HepG2 (cell line): ENCODE results near the gene JPH2. TPM values are rescaled to one million over a fixed set of nuclear protein-coding genes. Genes with fewer than 3 reads are reported as not detected.

Experiments used
- ATAC-seq: fragments of 200-7000 bp; cut with Tn5 transposase; 3 replicates; pipeline ENCODE4 v1.9.1; 2020; ENCODE audit warnings: mild to moderate bottlenecking, moderate library complexity
- BruUV-seq: library from RNA; stranded (reverse); fragments of 400-500 nt; replicated peaks from 2 replicates; lab custom pipeline; 2021; lab: Mats Ljungman, UMichigan
- CTCF ChIA-PET: fragments of 300-600 bp; formaldehyde crosslinking; extraction: SDS; loops from one replicate; lab custom pipeline; 2021; ENCODE audit warnings: low total read pairs, inconsistent platforms, low intra/inter-chr PET ratio; lab: Yijun Ruan, JAX
- POLR2A ChIA-PET: fragments of 350-600 bp; sonication (Branson Sonifier 250); formaldehyde crosslinking; loops from one replicate; lab custom pipeline; 2020; ENCODE audit warnings: antibody characterized with exemption, inconsistent platforms; lab: Yijun Ruan, JAX
- DNase-seq: peaks from one replicate; pipeline ENCODE4 v3.0.0-alpha.2; 2015; ENCODE audit warnings: low spot score
- FAIRE-seq: peaks from 3 replicates; lab custom pipeline; 2011; peaks lifted over from hg19 to GRCh38; lab: Jason Lieb, UNC
- H2AFZ ChIP-seq: one replicate; pipeline ENCODE4 v1.6.1; 2011; ENCODE audit warnings: low read length, inconsistent platforms
- H3K27ac ChIP-seq: fragments of 300-600 bp; 3 replicates; pipeline ENCODE4 v1.8.0; 2011; ENCODE audit warnings: mixed run types, mild to moderate bottlenecking, mixed read lengths, low read length, inconsistent platforms; ENCODE audit not compliant: insufficient read depth; ENCODE audit errors: extremely low read length
- H3K27me3 ChIP-seq, 2 experiments: fragments of 200-600 bp in 1 of 2; 2 replicates in 1 of 2; 3 replicates in 1 of 2; pipeline versions ENCODE4 v1.6.0 to v1.8.0; 2011; ENCODE audit warnings: low read length in 2 of 2, mild to moderate bottlenecking in 2 of 2, moderate library complexity in 2 of 2, inconsistent platforms in 1 of 2; ENCODE audit not compliant: insufficient read depth in 2 of 2, control insufficient read depth in 1 of 2
- H3K36me3 ChIP-seq, 2 experiments: fragments of 200-600 bp in 1 of 2; replicated peaks in 1 of 2; 2 replicates in 1 of 2; 3 replicates in 1 of 2; pipeline versions ENCODE4 v1.5.1 to v1.8.0; 2011; ENCODE audit warnings: low read length in 2 of 2, inconsistent platforms in 1 of 2; ENCODE audit not compliant: insufficient read depth in 2 of 2, control insufficient read depth in 1 of 2
- H3K4me1 ChIP-seq: 2 replicates; pipeline ENCODE4 v1.5.1; 2012; ENCODE audit warnings: low read length, inconsistent platforms; ENCODE audit not compliant: insufficient read depth
- H3K4me2 ChIP-seq: 2 replicates; pipeline ENCODE4 v1.6.0; 2011; ENCODE audit warnings: low read depth, low read length, inconsistent platforms
- H3K4me3 ChIP-seq, 3 experiments: fragments of 200-600 bp in 1 of 3; sonication (generic), shearing (Covaris generic) in 1 of 3; replicated peaks in 1 of 3; 2 replicates each; pipeline ENCODE4 v1.5.1; 2011 to 2016; ENCODE audit warnings: low read length in 3 of 3, inconsistent platforms in 2 of 3, low read depth in 2 of 3, mild to moderate bottlenecking in 2 of 3, control low read depth in 1 of 3, mixed read lengths in 1 of 3; ENCODE audit not compliant: insufficient read depth in 1 of 3
- H3K79me2 ChIP-seq: one replicate; pipeline ENCODE4 v1.6.1; 2011; ENCODE audit warnings: low read length, inconsistent platforms; ENCODE audit not compliant: insufficient read depth
- H3K9ac ChIP-seq: 2 replicates; pipeline ENCODE4 v1.6.0; 2011; ENCODE audit warnings: mild to moderate bottlenecking, low read depth, low read length, inconsistent platforms; ENCODE audit not compliant: insufficient read depth
- H3K9me3 ChIP-seq: 2 replicates; pipeline ENCODE4 v1.5.1; 2012; ENCODE audit warnings: mild to moderate bottlenecking, low read length
- H4K20me1 ChIP-seq: 2 replicates; pipeline ENCODE4 v1.6.0; 2011; ENCODE audit warnings: inconsistent platforms, mild to moderate bottlenecking, low read length, moderate library complexity; ENCODE audit not compliant: insufficient read depth
- CENPX ChIP-seq: sonication (generic); formaldehyde crosslinking; IDR thresholded peaks from 2 replicates; pipeline ENCODE4 v1.9.0; 2021; ENCODE audit warnings: mild to moderate bottlenecking, missing genetic modification reagents, moderate library complexity
- CREB1 ChIP-seq, 2 experiments: fragments of 450-650 bp in 1 of 2; IDR thresholded peaks; 2 replicates each; pipeline ENCODE4 v1.6.1; 2016 to 2017; ENCODE audit warnings: control low read depth in 1 of 2, mild to moderate bottlenecking in 1 of 2, missing compliant biosample characterization in 1 of 2, missing genetic modification characterization in 1 of 2
- HDAC1 ChIP-seq: sonication (generic); formaldehyde crosslinking; IDR thresholded peaks from 2 replicates; pipeline ENCODE4 v1.5.1; 2020; ENCODE audit warnings: mild to moderate bottlenecking, missing genetic modification reagents
- KAT7 ChIP-seq: IDR thresholded peaks from 2 replicates; pipeline ENCODE4 v1.6.1; 2018; ENCODE audit warnings: borderline replicate concordance, missing compliant biosample characterization
- PBX3 ChIP-seq: sonication (generic); formaldehyde crosslinking; IDR thresholded peaks from 2 replicates; pipeline ENCODE4 v1.8.1; 2023; ENCODE audit warnings: missing genetic modification reagents, inconsistent platforms, borderline replicate concordance
- RBFOX2 ChIP-seq: fragments of 200-400 bp; formaldehyde crosslinking; IDR thresholded peaks from 2 replicates; pipeline ENCODE4 v1.6.1; 2017; ENCODE audit warnings: low read depth, mild to moderate bottlenecking, low read length
- SCMH1 ChIP-seq: sonication (generic); formaldehyde crosslinking; IDR thresholded peaks from 2 replicates; pipeline ENCODE4 v1.9.0; 2021; ENCODE audit warnings: missing genetic modification reagents, mild to moderate bottlenecking, borderline replicate concordance
- ZGPAT ChIP-seq: IDR thresholded peaks from 2 replicates; pipeline ENCODE4 v1.6.1; 2016; ENCODE audit warnings: mild to moderate bottlenecking
- ZMYM4 ChIP-seq: sonication (generic); formaldehyde crosslinking; IDR thresholded peaks from 2 replicates; pipeline ENCODE4 v1.8.1; 2023; ENCODE audit warnings: mild to moderate bottlenecking, missing genetic modification reagents
- ZNF292 ChIP-seq: sonication (generic); formaldehyde crosslinking; IDR thresholded peaks from 2 replicates; pipeline ENCODE4 v1.8.1; 2022; ENCODE audit warnings: mild to moderate bottlenecking, low read depth, missing genetic modification reagents, borderline replicate concordance
- ZNF34 ChIP-seq: sonication (generic); formaldehyde crosslinking; IDR thresholded peaks from 2 replicates; pipeline ENCODE4 v1.4.0; 2020; ENCODE audit warnings: mild to moderate bottlenecking, missing genetic modification reagents, borderline replicate concordance
- ZNF574 ChIP-seq: sonication (generic); formaldehyde crosslinking; IDR thresholded peaks from 2 replicates; pipeline ENCODE4 v1.4.0; 2020; ENCODE audit warnings: missing genetic modification reagents
- WGBS: methylation state at CpG from one replicate; pipeline ENCODE4 v1.1.6; 2017; ENCODE audit warnings: low lambda C conversion rate; 5-methylcytosine and 5-hydroxymethylcytosine counted together
- in situ Hi-C: cut with HindIII; loops from 2 replicates; pipeline ENCODE4 v1.10.0; 2017; ENCODE audit warnings: low pct_unique_long_range_greater_than_20kb; ENCODE audit not compliant: extremely low pct_ligation_motif_present
- intact Hi-C: fragments of 100-400 bp; cut with micrococcal nuclease; formaldehyde crosslinking; loops from one replicate; pipeline ENCODE4 v1.10.0; 2022; ENCODE audit not compliant: unreplicated experiment
- polyA plus RNA-seq, 8 experiments: library from polyadenylated mRNA; depleted of rRNA in 3 of 8; stranded (reverse) in 7 of 8; unstranded in 1 of 8; fragments of >200 nt; fragmentation: Illumina TruSeq in 4 of 8; extraction: Trizol in 4 of 8; gene quantifications; 2 replicates each; pipeline versions ENCODE4 v1.2.1 to v1.2.3, GENCODE V29; 2011 to 2016; ENCODE audit warnings: low read depth in 4 of 8, missing spikeins in 1 of 8, mixed read lengths in 1 of 8; ENCODE audit not compliant: insufficient read depth in 1 of 8
- total RNA-seq, 5 experiments: library from RNA; depleted of rRNA; stranded (reverse); fragments of >200 nt; fragmentation: Illumina TruSeq; extraction: Trizol; gene quantifications; 2 replicates each; pipeline ENCODE4 v1.2.3, GENCODE V29; 2016; ENCODE audit warnings: low read depth in 1 of 5
- TF ChIP-seq, protein P1 (sequence below): sonication (generic); formaldehyde crosslinking; IDR thresholded peaks from 2 replicates; pipeline ENCODE4 v1.5.0; 2020; ENCODE audit warnings: mild to moderate bottlenecking, missing genetic modification reagents

Gene JPH2
- total and polyA plus RNA-seq, 2 of the 13 experiments (the other 11 are each of a cell fraction or from before 2014, with no cell fraction given) = 0.42 TPM; not detected in 1

GRCh38 chr20:44207126-44207723 is 20.2 kb upstream of the JPH2 start:
- in situ Hi-C loops = no loop called here
- POLR2A ChIA-PET = no interaction called here
- no peak for FAIRE-seq

More at GRCh38 chr20:44207126-44207723, 20.2 kb upstream of the JPH2 start:
- TF ChIP-seq ZNF574 (no peak), CREB1 (IDR thresholded peaks at IDR 0.05) (0 out of 2 replicates have a peak, but pooled peaks have one; percentile 4), CREB1 (CRISPR knock-in tag; IDR thresholded peaks at IDR 0.05) (no peak), ZGPAT (CRISPR knock-in tag) (0 out of 2 replicates have a peak, but pooled peaks have one; percentile 11), SCMH1 (CRISPR knock-in tag) (no peak), HDAC1 (0 out of 2 replicates have a peak, but pooled peaks have one; percentile 17), RBFOX2 (peak; percentile 37), CENPX (no peak), KAT7 (CRISPR knock-in tag) (0 out of 2 replicates have a peak, but pooled peaks have one; percentile 13), PBX3 (no peak), ZMYM4 (CRISPR knock-in tag) (no peak), ZNF292 (CRISPR knock-in tag) (no peak), ZNF34 (no peak)
- TF ChIP-seq, protein P1, sequence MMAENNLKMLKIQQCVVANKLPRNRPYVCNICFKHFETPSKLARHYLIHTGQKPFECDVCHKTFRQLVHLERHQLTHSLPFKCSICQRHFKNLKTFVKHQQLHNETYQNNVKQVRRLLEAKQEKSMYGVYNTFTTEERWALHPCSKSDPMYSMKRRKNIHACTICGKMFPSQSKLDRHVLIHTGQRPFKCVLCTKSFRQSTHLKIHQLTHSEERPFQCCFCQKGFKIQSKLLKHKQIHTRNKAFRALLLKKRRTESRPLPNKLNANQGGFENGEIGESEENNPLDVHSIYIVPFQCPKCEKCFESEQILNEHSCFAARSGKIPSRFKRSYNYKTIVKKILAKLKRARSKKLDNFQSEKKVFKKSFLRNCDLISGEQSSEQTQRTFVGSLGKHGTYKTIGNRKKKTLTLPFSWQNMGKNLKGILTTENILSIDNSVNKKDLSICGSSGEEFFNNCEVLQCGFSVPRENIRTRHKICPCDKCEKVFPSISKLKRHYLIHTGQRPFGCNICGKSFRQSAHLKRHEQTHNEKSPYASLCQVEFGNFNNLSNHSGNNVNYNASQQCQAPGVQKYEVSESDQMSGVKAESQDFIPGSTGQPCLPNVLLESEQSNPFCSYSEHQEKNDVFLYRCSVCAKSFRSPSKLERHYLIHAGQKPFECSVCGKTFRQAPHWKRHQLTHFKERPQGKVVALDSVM (CRISPR knock-in tag) = no peak
- WGBS = 69% methylated on average over 3 of the region's 3 CpGs
- no peaks in the 10 kb centered on the region for H3K9me3 ChIP-seq
- intact Hi-C loops = loop anchor here (10.0 kb wide), 2 partner anchors 482 to 542 kb away; partner anchors contain the start of genes GTSF1L and MYBL2
- no peaks in the 10 kb centered on the region; a peak in 1 of 5 replicates for H3K27me3 ChIP-seq
- no TSS peak for BruUV-seq
- DNase-seq (no peak), ATAC-seq (no peak)
- H2AFZ ChIP-seq = no peak overlapping the region
- H3K36me3 ChIP-seq = peaks cover 8 to 27% of the 10 kb centered on the region in 2 experiments
- H3K4me3 ChIP-seq = peak overlapping the region in 1 of 3 experiments; percentile 91; a peak in 2 of 6 replicates
- H3K79me2 ChIP-seq = peaks cover 90% of the 10 kb centered on the region
- H4K20me1 ChIP-seq = peaks cover 46% of the 10 kb centered on the region
- CTCF ChIA-PET = no interaction called here
- peak overlapping the region; percentile 76 for H3K27ac ChIP-seq
- peaks cover 58% of the 10 kb centered on the region for H3K4me1 ChIP-seq
- peak overlapping the region; percentile 94 for H3K4me2 ChIP-seq
- no peak overlapping the region for H3K9ac ChIP-seq
